Measurements from ENCODE around the gene PRKCI.
"Not testable (repeated sequence)": the region's sequence is repeated elsewhere in the genome, so short reads cannot be mapped to it uniquely, and the experiment has no call there.

PRKCI gene

DNA sequence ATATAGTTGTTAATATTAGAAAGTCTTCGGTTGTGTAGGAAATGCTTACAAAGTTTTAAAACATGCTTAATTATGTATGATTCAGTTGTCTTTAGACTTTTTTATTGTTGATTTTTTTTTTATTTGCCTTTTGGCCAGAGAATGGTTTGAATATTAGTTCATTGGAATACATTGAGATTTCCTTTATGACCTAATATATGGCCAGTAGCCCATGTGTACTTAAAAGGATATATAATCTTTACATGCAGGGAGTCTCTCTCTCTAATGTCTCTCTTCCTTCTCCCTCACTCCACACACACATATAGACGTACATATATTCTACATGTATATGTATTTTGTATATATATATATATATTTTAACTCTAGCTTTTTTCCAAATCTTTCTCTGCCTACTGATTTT, 68.0 kb downstream of the PRKCI start:
- DNase-seq (ENCODE audit: low read depth, low spot score): no peak

DNA sequence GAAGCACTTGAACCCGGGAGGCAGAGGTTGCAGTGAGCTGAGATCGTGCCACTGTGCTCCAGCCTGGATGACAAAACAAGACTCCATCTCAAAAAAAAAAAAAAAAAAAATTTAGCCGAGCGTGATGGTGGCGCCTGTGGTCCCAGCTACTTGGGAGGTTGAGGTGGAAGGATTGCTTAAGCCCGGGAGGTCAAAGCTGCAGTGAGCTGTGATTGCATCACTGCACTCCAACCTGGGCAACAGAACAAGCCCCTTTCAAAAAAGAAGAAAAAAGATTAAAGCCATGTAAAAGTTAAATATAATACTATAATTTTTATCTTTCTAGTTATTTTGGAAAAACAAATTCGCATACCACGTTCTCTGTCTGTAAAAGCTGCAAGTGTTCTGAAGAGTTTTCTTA, 73.4 kb downstream of the PRKCI start:
- no peak for DNase-seq (ENCODE audit: low read depth, low spot score)

DNA sequence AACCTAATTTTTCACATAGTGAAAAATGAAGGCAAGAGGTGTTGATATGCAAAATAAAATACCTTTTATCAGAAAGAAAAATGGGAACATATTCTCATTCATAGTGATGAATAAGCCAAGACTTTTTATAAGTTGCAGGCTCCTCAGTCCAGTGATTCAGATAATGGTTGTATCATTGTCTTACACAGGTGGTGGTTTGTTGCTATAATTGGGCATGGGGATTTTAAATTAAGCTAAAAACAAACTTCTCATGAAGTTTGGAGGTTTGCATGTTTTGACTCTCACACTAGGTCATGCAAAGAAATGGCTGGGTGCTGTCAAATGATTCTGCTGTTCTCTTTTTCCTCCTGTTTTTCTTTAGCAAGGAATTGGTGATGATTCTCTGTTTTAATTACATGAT, 74.5 kb downstream of the PRKCI start:
- DNase-seq (ENCODE audit: low read depth, low spot score): no peak

DNA sequence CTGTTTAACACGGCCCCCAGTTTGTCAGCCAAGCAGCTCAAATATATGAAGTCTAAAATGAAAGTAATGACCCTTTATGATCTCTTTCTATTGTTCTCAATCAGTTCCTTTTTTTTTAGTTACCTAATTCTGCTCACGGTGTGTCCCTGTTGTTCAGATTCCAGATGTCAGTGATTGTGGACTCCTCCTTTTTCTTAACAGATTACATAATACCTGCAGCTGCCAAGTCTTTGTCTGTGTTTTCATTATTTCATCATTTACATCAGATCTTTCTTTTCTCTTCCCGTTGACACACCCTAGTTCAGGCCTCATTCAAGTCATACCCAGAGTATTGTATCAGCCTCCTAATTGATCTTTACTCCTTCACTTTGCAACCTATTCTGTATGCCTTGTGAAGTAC, 79.2 kb downstream of the PRKCI start:
- no peak for DNase-seq (ENCODE audit: low read depth, low spot score)

DNA sequence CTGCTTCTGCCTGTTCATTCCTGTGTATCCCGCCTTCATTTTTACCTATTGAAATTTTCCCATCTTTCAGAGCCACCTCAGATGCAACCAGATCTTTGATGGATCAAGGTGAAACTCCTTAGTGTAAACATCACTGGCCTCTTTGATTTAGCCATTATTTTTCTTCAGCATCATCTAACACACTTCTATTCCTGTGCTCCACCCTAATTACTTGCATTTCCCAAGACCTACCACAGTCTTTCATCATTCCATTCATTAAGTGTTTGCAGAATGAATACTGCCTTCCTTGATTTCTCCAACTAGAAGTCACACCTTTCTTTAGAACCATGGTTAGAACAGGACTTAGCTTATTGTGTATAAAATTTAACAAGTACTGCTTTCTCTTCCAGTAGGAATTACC, 79.8 kb downstream of the PRKCI start:
- DNase-seq (ENCODE audit: low read depth, low spot score): no peak

DNA sequence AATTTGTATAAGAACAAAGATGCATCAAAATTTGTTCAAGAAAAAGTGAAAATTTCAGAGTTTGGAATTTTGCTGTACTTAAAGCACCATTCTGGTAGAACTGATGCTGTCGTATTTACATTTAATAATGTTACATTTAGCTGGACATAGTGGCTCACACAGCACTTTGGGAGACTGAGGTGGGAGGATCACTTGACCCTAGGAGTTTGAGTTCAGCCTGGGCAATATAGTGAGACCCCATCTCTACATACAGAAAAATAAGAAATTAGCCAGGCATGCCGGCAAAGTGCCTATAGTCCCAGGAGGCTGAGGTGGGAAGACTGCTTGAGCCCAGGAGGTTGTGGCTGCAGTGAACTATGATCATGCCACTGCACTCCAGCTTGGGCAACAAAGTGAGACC, 83.8 kb downstream of the PRKCI start:
- no peak for DNase-seq (ENCODE audit: low read depth, low spot score)

DNA sequence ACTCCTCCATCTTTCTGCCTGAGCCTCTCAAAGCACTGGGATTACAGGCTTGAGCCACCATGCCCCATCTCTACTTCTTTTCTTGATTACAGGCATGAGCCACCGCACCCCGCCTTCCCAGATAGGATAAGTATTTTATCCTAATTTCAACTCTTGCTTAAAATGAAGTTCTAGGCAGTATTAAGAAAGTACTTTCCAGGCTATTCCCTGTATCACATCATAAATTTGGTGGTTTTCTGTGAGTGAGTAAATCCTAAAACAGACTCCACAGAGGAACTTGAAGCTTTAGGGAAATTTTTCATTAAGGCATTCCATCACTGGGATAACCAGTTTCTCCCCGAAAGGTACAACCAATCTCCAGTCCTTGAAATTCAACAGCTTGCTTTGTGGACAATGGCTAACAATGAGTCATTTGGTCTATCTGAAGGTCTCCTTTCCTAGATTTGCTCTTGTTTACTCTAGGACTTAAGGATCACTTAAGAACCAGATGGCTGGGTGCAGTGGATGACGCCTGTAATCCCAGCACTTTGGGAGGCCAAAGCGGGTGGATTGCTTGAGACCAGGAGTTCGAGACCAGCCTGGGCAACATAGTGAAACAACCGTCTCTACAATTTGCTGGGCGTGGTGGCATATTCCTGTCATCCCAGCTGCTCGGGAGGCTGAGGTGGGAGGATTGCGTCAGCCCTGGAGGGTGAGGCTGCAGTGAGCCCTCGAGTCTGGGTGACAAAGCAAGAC, 85.6 kb downstream of the PRKCI start:
- DNase-seq (ENCODE audit: low read depth, low spot score): no peak

DNA sequence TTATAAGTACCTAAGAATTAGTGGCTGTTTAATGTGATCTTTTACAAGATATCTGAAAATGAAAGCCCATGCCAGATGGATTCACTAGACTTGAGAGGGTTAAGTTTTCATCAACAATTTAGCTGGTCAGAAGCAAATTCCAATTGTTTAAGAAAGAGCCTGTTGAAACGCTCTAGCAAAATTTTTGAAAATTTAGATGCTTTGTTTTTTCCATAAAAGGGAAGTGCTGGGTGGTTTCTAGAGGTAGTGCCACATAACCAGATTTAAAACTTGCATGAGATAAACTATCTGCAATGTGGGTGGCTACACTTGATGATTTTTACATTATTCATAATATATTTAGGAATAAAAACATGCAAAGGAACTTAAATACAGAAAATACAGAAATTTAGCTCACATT, 86.8 kb downstream of the PRKCI start:
- DNase-seq (ENCODE audit: low read depth, low spot score): no peak

DNA sequence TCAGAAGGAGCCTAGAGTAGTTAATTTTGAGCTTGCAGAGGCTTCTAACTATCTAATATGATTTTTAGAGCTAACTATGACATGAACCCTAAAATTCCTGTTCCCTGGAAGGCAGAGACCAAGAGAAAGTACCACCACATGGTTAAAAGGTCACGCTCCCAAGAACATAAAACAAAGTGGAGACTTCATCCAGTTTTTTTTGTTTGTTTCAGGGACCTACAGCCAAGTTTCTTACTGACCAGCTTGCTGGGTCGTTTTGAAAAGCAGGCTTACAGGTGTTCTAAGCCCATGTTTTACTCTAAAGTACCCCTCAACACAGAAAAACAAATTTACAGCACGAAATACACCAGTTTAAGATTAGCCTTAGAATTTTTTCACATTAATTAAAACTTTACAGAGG, 95.7 kb downstream of the PRKCI start:
- DNase-seq (ENCODE audit: low read depth, low spot score): no peak

DNA sequence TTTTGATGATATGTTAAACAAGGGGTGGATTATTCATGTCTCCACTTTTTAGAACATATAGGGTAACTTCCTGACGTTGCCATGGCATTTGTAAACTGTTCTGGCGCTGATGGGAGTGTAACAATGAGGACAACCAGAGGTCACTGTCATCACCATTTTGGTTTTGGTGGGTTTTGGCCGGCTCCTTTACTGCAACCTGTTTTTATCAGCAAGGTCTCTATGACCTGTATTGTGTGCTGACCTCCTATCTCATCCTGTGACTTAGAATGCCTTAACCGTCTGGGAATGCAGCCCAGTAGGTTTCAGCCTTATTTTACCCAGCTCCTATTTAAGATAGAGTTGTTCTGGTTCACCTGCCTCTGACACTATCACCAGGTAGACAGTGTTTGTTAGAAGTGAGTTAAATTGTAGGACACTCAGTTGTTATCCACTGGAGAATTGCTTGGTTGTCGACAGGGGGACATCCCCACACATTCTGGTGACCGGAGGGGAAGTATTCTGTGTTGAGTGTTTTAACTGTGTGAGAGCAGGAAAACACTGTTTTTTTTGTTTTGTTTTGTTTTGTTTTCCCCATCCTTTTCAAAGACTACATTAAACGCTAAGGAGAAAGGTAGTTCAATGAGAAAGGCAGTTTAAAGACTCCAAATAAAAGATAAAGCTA, 98.4 kb downstream of the PRKCI start:
- DNase-seq (ENCODE audit: low read depth, low spot score): no peak

DNA sequence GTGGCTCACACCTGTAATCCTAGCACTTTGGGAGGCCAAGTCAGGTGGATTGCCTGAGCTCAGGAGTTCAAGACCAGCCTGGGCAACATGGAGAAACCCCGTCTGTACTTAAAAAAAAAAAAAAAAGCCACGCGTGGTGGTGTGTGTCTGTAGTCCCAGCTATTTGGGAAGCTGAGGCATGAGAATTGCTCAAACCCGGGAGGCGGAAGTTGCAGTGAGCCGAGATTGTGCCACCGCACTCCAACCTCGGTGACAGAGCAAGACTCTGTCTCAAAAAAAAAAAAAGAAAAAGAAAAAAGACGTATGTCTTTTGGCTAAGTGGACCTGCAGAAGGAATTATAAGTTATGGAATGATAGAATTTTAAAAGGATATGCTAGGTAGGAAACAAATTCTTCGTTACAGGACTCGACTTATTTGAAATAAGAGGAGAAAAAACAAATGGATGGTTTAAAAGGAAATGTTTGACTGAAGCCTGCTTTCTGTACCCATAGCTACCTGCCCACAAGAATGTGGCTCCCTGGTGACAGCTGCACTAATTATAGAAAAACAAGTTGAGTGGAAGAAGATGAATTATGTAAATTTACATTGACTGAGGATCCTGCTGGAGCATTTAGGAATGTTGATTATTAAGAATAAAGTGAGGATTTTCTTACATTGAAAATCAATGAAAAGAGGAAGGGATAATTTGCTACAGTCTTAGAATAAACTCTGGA, 99.3 kb downstream of the PRKCI start:
- no peak for DNase-seq (ENCODE audit: low read depth, low spot score)

DNA sequence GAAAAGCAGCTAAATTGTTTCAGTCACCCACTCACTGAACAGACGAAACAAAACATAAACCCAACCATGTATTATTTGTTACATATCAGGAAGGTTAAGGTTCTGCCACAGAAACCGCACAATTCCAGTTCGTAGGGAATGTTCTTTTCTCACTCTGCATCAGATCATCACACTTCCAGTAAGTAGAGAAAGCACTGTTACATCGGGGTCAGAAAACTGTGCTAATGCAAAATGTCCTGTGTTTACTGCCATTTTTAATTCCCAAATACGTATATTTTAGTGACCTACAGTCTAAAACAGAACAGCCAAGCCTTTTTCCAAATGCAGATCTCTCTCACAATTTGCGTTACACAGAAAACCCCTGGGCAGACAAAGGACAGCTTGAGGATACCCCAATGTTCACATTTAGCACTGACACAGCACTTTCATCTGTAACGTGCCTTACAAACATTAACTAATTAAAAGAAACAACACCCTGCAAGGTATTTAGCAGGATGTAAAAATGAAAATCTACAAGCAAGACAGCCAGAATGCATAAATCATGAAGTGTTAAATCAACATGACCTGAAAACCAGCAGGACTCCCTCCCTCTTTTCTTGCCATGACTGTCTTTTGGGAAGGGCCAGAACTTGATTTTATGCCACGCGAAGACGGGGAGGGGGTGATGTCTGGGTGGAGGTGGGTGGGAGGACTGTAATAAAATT, 100.5 kb downstream of the PRKCI start:
- DNase-seq (ENCODE audit: low read depth, low spot score): no peak

DNA sequence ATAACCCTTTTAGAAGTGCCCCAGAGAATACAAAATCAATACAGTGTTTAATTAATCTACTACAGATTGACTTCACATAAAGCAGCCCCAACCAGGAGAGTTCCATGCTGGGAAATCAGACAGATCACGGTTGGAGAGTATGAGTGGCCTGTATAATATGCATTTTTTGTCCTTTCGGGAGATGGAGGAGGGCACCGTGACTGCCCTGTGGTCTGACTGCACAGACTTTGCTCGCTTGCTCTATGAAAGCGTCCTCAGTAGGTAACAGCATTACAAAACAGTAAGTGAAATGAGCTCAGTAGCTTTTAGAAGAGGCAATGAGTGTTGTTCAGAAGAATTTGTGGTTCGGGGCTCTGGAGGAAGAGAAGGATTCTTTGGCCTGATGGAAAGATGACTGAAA, 101.1 kb downstream of the PRKCI start:
- DNase-seq (ENCODE audit: low read depth, low spot score): no peak

DNA sequence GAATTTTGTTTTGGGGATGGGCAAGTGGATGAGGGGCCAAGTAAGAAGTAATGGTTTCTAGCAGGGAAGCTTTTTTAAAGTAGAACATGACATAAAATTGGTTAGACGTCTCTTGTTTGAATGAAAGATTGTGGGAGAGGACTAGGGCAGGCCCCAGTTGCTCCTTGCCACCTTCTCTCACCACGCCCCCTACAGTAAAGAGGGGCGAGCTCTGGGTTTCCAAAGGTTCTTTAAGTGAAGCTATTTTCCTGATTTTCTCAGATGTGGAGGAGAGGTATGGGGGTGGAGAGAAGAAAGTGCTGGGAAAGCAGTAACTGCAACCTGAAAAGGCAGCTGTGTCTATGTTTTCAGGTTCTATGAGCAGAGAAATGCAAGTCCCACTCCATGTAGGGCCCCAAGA, 102.7 kb downstream of the PRKCI start:
- DNase-seq (ENCODE audit: low read depth, low spot score): no peak

DNA sequence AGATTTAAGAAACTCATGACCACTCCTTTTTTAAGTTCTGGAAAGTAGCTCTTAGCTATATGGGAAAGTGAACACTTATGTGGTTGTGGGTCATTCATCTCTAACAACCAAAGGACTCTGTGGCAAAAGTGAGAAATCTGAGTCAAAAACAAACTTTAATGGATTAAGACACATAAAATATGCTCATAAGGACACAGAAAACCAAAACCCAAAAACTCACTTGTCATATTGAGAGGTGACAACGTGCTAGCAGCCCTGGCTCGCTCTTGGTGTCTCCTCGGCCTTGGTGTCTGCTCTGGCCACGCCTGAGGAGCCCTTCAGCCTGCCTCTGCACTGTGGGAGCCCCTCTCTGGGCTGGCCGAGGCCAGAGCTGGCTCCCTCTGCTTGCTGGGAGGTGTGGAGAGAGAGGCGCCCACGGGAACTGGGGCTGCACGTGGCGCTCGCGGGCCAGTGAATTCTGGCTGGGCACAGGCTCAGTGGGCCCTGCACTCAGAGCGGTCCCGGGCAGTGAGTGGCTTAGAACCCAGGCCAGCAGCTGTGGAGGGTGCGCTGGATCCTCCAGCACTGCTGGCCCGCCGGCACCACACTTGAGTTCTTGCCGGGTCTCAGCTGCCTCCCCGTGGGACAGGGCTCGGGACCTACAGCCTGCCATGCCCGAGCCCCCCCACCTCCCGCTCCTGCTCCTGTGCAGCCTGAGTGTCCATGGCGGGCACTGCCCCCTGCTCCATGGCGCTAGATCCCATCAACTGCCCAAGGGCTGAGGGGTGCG, 105.0 kb downstream of the PRKCI start:
- DNase-seq (ENCODE audit: low read depth, low spot score): no peak

DNA sequence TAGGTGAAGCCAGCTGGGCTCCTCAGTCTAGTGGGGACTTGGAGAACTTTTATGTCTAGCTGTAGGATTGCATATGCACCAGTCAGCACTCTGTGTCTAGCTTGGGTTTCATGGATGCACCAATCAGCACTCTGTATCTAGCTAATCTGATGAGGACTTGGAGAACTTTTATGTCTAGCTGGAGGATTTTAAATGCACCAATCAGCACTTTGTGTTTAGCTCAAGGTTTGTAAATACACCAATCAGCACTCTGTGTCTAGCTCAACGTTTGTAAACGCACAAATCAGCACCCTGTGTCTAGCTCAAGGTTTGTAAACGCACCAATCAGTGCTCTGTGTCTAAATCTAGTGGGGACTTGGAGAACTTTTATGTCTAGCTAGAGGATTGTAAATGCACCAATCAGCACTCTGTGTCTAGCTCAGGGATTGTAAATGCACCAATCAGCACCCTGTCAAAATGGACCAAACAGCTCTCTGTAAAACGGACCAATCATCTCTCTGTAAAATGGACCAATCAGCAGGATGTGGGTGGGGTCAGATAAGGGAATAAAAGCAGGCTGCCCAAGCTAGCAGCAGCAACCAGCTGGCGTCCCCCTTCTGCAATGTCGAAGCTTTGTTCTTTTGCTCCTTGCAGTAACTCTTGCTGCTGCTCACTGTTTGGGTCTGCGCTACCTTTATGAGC, 105.8 kb downstream of the PRKCI start:
- not testable (repeated sequence) for DNase-seq (ENCODE audit: low read depth, low spot score)

DNA sequence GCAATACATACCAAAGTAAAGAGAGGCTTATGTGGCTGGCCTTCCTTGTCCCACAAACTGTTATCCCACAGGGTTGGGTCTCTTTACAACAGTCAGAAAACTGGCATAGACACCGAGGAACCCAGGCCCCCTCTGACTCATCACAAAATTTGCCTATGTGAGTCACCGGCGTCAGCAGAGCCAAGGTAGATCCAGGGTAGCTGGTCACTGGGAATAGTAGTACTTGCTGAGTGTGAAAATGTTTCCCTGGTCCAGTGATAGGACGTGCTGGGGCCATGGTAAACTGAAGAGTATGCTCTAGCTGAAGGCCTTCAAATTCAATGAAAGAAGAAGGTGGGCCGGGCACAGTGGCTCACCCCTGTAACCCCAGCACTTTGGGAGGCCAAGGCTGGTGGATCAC, 108.1 kb downstream of the PRKCI start:
- DNase-seq (ENCODE audit: low read depth, low spot score): no peak

DNA sequence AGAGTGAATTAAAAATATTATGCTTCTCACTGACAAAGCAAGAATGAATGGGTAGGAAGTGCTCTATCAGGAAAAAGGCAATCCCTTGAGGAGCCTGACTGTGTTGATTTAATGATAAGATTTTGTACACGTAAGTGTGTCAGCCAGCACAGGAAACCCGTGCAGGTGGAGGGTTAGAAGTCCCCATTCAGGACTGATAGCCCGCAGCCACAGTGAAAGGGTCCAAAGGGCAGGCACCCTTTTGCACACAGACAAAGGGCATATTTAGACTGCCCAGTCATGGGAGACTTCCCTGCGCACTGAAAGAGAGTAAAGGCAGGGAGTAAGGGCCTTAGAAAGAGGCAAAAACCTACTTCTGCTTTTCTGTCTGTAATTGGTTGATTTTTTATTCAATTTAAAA, 108.9 kb downstream of the PRKCI start:
- no peak for DNase-seq (ENCODE audit: low read depth, low spot score)

DNA sequence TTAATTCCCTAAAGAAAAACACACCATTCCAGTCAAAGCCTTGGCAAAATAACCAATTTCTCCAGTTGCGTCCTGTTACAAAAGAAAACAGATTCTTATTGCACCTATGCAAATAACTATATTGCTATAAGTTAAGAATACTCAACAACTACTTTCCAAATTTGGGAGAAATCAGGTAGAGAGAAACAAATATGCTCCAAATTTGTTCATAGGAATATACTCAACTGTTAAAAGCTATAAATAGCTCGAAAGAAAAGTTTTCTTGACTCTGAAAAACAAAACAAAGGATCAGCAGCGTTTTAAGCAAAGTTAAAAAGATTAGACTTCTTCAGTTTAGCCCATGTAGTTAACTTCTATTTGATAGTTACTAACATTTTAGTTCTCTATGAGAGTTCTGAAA, 115.2 kb downstream of the PRKCI start:
- no peak for DNase-seq (ENCODE audit: low read depth, low spot score)

DNA sequence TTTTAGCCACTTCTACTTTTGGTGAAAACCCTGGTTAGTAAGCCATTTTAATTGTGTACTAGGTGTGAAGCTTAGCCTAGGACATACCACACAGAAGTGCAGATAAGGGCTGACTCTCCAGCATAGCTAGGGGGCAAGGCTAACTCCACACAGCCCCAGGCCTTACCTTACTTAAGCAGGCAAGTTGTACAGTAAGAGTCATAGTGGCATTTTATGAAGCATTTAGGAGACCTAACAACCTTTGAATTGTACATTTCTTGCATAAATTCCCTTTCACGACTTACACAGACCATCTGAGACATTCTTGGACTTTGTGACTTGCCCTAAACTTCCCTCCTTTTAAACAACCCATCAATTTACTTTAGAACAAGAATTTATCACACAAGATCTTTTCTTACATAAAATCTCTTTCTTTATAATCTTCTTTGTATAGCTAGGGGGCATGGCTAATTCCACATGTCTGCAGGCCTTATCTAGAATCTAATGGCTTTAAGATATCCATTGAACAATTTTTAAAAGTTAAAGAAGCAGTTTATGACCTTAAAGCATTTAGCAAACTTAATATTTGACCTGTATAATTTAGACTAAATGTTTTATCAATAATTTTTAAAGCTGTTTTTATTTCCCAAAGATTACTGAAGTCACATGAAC, 116.6 kb downstream of the PRKCI start:
- DNase-seq (ENCODE audit: low read depth, low spot score): no peak

DNA sequence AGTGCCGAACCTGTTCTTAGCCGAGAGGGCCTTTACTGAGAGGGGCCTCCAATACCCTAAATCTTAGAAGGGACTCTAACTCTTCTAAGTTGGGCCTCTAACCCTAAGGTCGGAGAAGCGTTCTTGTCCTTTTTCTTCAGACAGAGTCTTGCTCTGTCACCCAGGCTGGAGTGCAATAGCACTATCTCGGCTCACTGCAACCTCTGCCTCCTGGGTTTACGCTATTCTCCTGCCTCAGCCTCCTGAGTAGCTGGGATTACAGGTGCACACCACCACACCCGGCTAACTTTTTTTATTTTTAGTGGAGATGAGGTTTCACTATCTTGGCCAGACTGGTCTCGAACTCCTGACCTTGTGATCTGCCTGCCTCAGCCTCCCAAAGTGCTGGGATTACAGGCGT, 120.0 kb downstream of the PRKCI start:
- not testable (repeated sequence) for DNase-seq (ENCODE audit: low read depth, low spot score)

All from activated CD4-positive, CD25-positive, alpha-beta regulatory T cell treated with anti-CD3 and anti-CD28 coated beads, Interleukin-2, amount 50 U/mL, for 16 hours (primary cell).